HG02885 (cell line): ENCODE measurements around the gene AKNA.

Source experiments
- ATAC-seq: cut with Tn5 transposase; IDR thresholded peaks from one replicate; pipeline ENCODE4 v1.9.1; 2021; ENCODE audit warnings: mild to moderate bottlenecking; ENCODE audit not compliant: unreplicated experiment, poor library complexity

AKNA gene

DNA sequence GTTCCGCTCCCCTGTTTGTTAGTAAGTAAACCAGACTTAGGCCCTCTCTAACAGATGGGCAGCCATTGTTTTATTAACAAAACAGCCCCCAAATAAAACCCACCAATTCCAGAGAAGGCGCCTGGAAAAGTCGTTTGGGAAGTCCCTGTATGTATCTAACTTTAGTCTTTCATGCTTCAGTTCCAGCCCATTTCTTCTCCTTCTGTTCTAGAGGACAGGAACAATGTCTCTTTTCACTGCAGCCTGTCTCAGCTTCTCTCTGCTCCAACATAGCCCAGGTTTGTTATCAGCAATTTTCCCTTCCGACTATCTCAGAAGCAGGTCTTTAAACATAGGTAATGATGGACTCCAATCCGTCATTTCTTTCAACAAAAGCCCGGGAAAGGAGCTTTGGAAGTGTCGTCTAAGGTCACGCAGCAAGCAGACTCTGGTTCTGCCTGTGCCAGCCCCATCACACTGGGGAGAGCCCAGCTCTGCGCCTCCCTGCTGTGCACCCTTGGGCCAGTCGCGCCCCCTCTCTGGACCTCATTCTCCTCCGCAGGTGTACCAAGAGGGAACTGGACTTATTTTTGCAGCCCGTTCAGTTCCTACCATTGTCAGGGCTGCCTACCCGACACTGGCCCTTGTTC is 9.6 kb upstream of the AKNA start:
- ATAC-seq, result no peak

DNA sequence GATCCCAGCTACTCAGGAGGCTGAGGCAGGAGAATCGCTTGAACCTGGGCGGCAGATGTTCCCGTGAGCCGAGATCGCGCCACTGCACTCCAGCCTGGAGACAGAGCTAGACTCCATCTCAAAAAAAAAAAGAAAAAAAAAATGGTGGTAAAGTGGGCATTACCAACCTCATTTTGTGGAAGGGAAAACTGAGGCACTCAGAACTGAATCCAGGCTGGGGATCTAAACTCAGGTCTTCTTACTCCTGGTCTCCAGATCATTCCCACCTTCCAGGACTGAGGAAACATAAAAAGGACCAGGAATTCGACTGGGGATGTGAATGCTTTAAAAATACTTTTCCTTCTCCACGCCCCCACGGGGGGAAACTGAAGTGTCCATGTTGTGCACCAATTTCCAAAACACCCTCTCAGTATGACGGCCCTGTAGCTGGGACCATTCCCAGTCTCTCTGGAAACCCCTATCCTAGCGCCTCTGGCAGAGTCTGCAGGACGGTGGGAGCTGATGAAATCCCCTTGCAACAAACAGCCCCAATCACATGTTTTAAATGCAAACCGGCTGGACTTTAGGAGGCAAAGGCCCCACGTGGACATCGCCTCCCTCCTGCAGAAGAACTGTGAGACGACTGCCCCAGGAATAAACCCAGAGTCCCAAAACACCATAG is 8.9 kb upstream of the AKNA start:
- no peak for ATAC-seq

DNA sequence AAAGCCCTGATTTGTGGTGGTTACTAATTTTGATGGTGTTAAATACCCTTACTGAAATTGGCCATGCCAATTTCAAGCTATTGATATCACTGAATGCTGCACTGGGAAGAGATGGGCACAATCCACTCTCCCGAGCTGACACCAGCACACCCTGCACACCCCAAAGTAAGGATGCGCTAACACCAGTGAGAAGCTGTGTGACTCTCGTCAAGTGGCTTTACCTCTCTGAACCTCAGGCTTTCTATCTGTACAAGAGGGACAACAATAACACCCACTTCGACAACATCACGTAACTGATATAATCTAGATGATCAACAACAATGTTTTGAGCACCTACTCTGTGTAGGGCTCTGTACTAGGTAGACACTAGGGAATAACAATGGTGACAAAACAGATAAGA is 8.0 kb upstream of the AKNA start:
- ATAC-seq, result no peak

DNA sequence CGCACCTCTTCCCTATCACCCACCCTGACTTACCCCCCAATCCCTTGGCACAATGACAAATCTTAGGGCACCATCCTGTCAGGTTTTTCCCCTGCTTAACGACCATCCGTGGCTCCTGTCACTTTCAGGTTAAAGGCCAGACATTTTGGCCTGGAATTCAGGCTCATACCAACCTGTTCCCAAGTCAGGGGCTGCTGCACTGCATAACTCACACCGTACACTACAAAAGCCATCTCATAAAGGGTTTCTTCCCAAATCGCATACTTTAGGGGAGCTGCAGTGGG is 7.5 kb upstream of the AKNA start:
- ATAC-seq, result no peak

DNA sequence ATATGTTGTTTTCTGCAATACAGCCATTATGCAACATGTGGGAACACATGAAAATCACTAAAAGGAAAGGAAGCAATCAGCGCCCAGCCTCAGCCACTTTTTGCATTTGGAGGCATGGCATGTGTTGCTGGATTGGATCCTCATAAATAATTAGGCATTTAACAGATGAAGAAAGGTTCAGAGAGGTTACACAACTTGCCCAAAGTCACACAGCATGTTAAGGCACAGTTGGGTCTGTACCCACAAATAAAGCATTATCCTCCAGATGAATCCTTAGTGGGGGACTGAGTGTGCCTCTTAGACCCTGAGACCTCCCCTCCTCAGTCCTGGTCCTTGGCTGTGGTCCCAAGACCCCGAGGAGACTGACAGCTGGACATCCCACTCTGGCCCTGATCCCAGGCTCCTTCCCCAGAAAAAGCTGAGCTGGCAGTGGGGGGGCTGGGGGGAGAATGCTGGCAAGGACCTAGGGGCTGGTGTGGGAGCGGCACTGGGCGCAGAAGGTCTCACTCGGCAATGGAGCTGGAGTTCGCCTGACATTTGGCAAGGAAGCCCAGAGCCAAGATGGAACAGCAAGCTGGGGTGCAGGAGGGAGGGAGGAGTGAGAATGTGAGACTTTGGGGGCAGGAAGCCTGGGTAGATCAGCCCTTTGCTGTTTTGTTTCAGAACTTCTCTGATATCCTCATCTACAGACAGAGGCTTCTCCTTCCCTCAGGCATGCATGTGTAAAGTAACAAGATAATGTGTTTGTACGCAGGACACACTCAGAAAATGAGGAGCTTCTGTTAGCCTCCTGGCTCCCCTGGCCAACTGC is 6.9 kb upstream of the AKNA start:
- no peak for ATAC-seq

DNA sequence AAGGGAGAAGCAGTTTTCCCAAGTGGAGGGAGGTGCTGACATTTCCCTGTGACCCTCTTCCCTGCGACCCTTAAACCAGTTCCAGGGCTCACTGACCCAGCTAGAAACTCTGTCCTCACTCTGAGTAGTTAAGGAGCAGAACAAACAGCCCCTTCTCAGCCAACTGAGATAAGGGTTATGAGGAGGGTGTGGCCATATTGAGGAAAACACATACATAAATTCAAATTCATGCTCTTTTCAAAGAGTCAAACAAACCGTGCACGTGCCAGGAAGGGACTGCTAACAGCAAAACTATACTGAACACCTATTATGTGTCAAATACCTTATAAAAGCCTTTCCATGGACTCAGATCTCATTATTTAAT is 4.9 kb upstream of the AKNA start:
- ATAC-seq, result no peak

DNA sequence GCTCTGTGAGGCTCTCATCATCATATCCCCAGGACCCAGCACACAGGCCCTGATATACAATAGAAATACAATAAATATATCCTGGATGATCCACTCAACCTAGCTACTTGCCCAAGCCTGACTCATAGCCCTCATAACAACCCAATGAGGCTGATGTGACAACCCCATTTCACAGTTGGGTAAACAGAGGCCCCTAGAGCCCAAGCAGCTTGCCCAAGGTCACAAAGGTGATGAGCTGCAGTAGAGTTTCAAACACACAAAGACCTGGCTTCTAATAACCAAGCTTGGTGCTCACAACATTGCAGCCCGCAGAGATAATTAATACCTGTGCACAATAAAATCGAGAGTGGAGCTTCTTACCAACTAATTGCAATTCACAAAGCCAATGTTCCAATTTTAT is 3.2 kb upstream of the AKNA start:
- no peak for ATAC-seq

DNA sequence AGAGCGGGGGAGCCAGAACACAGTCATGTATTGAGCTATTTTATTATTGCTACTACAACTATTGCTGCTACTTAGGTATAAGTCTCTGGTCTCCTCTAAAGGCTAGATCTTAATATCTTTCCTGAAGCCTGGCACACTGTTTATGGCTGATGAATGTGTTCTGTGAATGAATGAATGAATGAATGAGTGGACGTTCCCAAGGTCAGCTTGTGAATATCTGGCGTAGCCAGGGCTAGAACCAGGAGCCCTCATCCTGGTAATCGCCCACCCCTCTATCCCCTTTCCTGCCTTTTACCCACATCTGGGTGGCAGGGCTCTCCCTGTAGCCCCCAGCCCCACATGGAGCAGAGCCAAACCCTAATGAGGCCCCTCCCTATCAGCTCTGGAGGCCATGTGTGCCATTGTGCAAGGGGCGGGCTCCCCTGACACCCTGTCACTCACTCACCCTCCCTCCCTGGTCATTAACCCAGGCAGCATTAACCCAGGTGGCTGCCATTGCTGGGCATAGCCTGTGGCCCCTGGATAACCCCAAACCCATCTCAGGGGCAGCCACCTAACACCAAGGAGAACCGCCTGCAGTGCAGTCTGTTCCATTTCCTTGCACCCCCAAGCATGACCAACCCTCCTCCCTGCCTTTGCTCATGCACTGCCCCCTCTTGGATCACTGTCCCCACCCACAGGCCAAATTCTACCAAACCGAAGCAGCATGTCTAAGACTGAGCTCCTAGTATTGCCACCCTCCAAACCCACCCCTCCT is 2.0 kb upstream of the AKNA start:
- no peak for ATAC-seq

DNA sequence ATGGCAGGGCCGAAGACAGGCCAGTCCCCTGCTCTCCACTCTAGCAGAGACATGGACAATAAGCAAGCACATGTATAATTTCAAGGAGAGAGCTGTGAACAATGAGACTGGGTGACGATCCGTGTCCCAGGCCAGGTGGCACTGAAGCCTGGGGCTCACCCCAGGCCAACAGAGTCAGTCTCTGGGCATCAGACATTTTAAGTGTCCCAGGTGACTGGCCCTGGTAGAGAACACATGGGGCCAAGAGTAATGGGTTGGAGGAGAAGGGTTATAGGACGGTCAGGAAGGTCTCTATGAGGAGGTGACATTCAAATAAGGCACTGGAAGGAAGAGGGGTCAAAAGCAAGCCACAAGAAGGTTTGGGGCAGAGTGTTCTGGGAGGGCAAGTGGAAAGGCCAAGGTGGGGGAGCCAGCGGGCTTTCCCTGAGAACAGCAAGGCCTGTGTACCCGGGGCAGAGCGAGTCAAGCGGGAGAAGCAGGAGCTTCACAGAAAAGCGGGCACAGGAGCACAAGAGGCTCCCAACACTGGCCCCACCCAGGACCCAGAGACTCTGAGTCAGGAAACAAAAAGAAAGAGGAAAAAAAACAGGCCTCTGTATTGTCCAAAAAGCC is 1.1 kb upstream of the AKNA start:
- ATAC-seq, result no peak

DNA sequence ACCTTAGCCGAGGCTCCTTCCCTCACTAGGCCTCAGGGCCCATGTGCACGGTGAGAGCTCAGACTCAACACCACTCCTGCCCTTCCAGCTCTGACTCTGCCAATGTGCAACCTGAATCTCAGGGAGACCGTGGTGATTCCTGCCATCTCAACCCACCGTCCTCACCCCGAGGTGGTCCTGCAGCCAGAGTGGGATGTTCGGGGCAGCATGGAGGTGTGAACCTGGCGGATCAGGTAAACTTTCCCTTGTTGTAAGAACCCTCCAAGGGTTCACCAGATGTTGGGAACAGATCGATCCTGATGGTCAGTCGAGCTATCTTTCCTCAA is 538 bp upstream of the AKNA start:
- peak; percentile 0 for ATAC-seq

DNA sequence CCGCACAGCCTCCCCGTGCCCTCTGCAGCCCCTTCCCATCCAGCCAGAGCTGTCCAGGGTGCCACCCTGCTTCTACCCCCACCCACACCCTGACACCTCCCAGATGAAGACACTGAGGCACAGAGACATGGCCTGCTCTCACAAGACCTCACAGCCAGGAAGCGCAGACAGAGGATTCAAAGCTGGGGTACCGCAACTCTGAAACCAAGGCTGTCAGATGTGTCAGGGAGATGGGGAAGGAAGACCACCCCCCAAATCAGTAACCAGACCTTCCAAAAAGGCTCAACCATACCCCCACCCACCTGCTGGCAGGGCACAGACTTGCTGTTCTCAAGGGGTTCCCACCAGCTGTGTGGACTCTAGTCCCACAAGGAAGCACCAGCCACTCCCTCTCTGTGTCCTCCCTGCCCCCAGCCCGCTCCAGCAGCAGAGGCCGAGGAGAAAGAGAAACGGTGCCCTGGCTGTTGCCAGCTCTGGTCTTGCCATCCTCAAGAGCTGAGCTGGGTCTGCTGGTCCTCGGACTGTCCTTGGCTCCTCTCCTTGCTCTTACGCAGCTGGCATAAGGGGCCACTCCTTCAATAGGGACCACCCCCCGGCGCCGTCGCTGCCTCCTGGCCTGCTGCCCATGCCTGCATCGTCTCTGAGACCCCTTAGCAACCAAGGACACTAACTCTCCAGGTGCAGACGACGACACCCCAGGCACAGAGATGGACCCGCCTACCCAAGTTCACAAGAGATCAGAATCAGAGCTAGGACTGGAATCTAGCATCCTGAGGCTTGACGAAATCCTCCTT is 699 bp downstream of the AKNA start:
- ATAC-seq, result no peak

DNA sequence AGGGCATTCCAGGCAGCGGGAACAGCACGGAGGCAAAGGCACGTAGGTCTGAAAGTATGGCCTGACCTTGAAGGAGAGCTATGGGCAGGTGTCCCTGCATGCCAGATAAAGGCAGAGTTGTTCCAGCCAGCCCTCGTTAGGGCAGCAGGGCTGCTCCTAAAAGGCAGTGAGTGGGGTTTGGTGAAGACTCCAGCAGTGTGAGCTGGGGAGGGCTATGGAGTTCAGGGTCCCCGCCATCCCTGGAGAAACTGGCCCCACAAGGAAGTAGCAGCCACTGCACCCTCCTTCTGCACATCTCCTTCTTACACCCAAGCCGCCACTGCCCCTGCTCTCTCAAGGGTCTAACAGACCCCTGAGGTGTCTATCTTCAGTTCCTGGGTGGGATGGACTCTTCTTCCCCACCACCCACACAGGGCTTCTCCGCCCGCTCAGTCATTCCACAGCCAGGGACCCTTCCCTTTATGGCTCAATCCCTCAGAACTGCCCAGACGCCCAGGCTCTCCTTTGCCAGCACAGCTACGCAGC is 1.4 kb downstream of the AKNA start:
- ATAC-seq, result no peak

DNA sequence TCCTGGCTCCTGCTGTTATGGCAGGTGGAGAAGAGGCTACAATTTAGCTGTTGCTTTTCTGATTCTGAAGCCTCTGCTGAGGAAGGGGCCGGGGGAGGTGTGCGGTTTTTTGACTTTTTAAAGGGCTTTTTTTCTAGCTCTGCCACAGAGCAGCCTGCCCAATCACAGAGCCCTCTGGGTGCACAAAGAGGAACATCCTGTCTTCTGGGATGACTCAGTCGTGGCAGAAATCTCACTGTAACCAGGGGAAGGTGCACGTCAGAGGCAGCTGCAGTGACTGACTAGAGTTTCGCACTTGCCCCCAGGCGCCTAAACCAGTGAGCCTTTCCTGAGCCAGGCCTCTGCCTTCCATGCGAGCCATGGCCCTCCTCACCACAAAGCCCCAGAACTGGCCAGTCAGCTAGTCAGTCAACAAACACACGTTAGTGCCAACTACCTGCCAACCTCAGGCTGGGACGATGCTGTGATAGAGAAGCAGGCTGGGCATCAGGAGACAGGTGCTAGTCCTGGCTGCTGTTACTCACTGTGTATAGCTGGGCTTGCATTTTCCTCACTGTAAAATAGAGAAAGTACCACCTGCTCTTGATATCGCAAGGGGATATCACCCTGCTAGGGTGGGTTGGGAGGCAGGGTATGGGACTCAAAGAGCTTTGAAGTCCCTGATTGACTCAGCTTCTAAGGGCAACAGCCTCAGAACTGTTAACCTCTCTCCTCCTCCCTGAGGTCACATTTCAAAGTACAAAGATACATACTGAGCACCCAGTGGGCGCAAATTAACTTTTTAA is 2.2 kb downstream of the AKNA start:
- peak; percentile 86 for ATAC-seq

DNA sequence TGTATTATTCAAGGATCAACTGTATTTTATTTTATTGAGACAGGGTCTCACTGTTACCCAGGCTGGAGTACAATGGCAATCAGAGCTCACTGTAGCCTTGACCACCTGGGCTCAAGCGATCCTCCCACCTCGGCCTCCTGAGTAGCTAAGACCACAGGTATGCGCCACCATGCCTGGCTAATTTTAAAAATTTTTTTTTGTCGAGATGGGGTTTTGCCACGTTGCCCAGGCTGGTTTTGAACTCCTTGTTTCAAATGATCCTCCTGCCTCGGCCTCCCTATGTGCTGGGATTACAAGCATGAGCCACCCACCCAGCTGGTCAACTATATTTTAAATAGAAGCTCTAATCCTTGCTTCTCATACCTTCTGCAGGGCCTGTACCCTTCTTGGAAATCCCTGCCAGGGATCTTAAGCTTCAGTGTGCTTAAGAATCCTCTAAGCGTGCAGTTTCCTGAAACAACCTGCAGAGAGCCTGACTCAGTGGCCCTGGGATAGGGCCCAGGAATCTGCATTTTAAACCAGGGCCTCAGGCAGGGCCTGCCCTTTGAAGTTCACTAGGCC is 2.9 kb downstream of the AKNA start:
- ATAC-seq, result no peak

DNA sequence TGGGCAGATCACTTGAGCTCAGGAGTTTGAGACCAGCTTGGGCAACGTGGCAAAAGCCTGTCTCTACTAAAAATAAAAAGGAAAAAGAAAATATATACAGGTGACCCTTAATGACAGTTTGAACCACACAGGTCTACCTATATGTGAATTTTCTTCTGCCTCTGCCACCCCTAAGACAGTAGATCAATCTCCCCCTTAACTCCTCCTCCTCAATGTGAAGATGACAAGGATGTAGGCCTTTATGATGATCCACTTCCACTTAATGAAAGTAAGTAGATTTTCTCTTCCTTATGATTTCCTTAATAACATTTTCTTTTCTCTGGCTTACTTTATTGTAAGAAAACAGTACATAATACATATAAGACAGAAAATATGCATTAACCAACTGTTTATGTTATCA is 3.4 kb downstream of the AKNA start:
- ATAC-seq, result no peak

DNA sequence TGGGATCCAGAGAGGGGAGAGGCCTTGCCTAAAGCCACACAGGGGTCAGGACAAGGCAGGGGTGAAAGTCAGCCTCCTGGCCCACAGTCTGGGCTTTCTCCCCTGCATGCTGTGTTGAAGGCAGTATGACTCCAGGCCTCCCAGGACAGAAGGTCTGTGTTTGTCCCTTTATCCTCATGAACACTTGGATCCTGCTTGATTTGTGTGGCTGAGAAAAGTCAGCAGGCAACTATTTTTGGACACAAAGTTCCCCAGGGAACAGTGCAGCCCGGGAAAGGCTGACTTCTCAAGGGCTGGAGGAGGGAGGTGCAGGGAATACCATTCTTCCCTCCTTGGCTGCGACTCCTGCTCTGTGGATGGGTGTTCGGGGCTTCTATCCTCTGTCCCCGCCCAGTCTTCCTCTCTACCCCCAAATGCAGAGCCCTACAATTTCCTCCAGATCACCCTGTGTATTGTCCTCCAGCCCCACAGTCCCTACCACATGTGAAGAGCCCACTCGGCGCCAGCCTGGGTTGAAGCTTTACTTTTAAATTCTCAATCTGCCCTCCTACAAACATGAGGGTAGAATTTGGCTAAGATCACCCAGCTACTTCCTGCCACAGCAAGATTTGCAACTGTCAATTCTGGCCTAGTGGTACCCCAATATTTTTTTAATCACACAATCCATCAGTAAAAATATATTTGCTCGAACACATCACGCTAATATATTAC is 4.1 kb downstream of the AKNA start:
- ATAC-seq, result no peak

DNA sequence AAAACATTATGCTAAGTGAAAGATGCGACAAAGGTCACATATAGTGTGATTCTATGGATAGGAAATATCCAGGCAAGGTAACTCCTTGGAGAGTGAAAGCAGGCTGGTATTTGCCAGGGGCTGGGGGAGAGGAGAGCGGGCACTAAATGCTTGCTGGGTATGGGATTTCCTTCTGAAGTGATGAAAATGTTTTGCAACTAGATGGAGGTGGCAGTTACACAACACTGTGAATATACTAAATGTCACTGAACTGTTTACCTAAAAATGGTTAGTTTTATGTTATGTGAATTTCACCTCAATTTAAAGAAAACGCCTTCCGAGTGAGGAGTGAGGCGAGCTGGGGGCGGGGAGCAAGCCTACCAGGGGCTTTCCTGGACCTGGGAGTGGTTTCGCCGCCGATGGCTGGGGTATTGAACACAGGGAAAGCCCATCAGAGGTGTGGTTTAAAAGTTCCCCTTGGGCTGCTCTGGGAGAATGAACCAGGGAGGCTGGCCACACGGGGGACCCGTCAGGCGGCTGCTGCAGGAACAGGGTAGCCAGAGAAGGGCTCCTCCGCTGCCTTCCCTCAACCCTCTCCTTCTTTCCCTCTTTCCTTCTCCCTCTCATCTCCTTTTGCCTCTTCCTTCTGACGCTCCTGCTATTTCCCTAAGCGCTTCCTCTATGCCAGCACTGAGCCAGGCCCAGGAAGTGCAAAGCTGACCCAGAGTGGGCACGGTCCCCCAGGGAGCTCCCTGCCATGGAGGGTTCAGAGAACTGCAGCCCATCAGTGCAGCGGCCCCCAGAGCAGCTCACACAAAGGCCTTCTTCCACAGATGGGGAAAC is 4.9 kb downstream of the AKNA start:
- ATAC-seq, result peak; percentile 20
